Measurements from ENCODE around the gene C3AR1.

DNA sequence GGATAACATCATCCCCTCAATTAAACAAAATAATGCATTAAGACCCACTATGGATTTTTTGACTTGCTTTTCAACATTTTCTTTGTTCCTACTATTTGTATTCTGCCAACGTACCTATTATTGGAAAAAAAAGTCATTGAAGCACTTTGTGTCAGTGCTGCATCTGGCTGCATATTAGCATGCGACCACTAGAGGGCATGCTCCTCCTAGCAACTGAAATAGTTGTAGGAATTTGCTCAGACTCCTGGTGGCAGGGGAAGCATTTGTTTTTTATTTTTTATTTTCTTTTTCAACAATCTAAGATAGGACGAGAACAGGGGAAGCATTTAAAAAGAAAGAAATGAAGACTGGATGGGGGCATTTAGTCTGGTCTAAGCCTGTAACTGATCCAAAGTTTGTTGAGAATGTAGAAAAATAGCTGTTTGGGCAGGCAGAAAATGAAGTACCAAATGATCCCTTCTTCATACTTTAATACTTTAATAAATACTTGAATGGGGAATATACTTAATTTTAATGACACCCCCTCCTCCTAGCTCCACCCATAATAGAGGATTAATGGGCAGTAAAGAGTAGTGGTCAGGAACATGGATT lies 42.7 kb upstream of the C3AR1 start:
- TF ChIP-seq, protein P1, sequence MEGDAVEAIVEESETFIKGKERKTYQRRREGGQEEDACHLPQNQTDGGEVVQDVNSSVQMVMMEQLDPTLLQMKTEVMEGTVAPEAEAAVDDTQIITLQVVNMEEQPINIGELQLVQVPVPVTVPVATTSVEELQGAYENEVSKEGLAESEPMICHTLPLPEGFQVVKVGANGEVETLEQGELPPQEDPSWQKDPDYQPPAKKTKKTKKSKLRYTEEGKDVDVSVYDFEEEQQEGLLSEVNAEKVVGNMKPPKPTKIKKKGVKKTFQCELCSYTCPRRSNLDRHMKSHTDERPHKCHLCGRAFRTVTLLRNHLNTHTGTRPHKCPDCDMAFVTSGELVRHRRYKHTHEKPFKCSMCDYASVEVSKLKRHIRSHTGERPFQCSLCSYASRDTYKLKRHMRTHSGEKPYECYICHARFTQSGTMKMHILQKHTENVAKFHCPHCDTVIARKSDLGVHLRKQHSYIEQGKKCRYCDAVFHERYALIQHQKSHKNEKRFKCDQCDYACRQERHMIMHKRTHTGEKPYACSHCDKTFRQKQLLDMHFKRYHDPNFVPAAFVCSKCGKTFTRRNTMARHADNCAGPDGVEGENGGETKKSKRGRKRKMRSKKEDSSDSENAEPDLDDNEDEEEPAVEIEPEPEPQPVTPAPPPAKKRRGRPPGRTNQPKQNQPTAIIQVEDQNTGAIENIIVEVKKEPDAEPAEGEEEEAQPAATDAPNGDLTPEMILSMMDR (IDR thresholded peaks at IDR 0.05), result peak; percentile 91 to 99 (median 97)
- TF ChIP-seq POLR2A (IDR thresholded peaks at IDR 0.05), result no peak

Measured in body of pancreas (tissue), 4 donors.